ENCODE data around the gene NUPR1. TPM values are rescaled to one million over a fixed set of nuclear protein-coding genes. Genes with fewer than 3 reads are reported as not detected.

The NUPR1 gene
- polyA plus RNA-seq, 3 donors, result 6.4 to 10.6 (median 7.8) TPM

Other genes with a start within 250 kb of the NUPR1 start
- 10 to 100 TPM; 19.7 to 23.7 (median 21.8) TPM for gene SBK1, start 246.4 kb downstream of the NUPR1 start, polyA plus RNA-seq (ENCODE audit: insufficient read length in 3 of 3)
- gene NPIPB6, start 175.5 kb downstream of the NUPR1 start, polyA plus RNA-seq (ENCODE audit: insufficient read length in 3 of 3), result 1 to 10 TPM in 2 of 3 donors, under 1 TPM in 1; 0.67 to 3.8 (median 3.8) TPM
- gene EIF3CL, start 135.1 kb downstream of the NUPR1 start, polyA plus RNA-seq (ENCODE audit: insufficient read length in 3 of 3), result 100 to 1,000 TPM in 2 of 3 donors, 10 to 100 TPM in 1; 92.4 to 139 (median 115) TPM
- gene NPIPB7, start 66.6 kb downstream of the NUPR1 start, polyA plus RNA-seq (ENCODE audit: insufficient read length in 3 of 3), result under 1 TPM in 1 of 3 donors, not detected in 2; 0.84 TPM
- gene CLN3, start 46.9 kb downstream of the NUPR1 start, polyA plus RNA-seq (ENCODE audit: insufficient read length in 3 of 3), result 10 to 100 TPM; 31.5 to 41.8 (median 37.9) TPM
- under 1 TPM; 0.68 to 0.91 (median 0.87) TPM for gene APOBR, start 44.3 kb downstream of the NUPR1 start, polyA plus RNA-seq (ENCODE audit: insufficient read length in 3 of 3)
- not detected for gene IL27, start 32.1 kb downstream of the NUPR1 start, polyA plus RNA-seq (ENCODE audit: insufficient read length in 3 of 3)
- gene SGF29, start 14.9 kb upstream of the NUPR1 start, polyA plus RNA-seq (ENCODE audit: insufficient read length in 3 of 3), result 10 to 100 TPM; 11.5 to 26.0 (median 22.6) TPM
- gene SULT1A2, start 58.1 kb upstream of the NUPR1 start, polyA plus RNA-seq (ENCODE audit: insufficient read length in 3 of 3), result 1 to 10 TPM in 2 of 3 donors, under 1 TPM in 1; 0.81 to 3.1 (median 2.7) TPM
- gene SULT1A1, start 71.1 kb upstream of the NUPR1 start, polyA plus RNA-seq (ENCODE audit: insufficient read length in 3 of 3), result 10 to 100 TPM; 21.9 to 30.4 (median 30.3) TPM
- 1 to 10 TPM; 2.1 to 3.6 (median 2.3) TPM for gene NPIPB8, start 99.1 kb upstream of the NUPR1 start, polyA plus RNA-seq (ENCODE audit: insufficient read length in 3 of 3)
- gene EIF3C, start 172.5 kb upstream of the NUPR1 start, polyA plus RNA-seq (ENCODE audit: insufficient read length in 3 of 3), result 100 to 1,000 TPM; 447 to 620 (median 545) TPM
- gene NPIPB9, start 212.8 kb upstream of the NUPR1 start, polyA plus RNA-seq (ENCODE audit: insufficient read length in 3 of 3), result 1 to 10 TPM; 1.4 to 5.5 (median 2.2) TPM